HT1080 (cell line): ENCODE results near the gene IGFN1. TPM values are rescaled to one million over a fixed set of nuclear protein-coding genes. Genes with fewer than 3 reads are reported as not detected.
"Not testable (repeated sequence)": the region's sequence is repeated elsewhere in the genome, so short reads cannot be mapped to it uniquely, and the experiment has no call there.

ENCODE experiments used
- DNase-seq: peaks from one replicate; pipeline ENCODE4 v3.0.0-alpha.2; 2015; ENCODE audit warnings: low read depth
- total RNA-seq: library from RNA; depleted of rRNA; stranded (reverse); fragments of >200 nt; shearing (Covaris generic); gene quantifications from 2 replicates; pipeline ENCODE4 v1.2.3, GENCODE V29; 2014

IGFN1 gene
- total RNA-seq, 1 experiment from 2014 or later: 0.14 TPM

DNA sequence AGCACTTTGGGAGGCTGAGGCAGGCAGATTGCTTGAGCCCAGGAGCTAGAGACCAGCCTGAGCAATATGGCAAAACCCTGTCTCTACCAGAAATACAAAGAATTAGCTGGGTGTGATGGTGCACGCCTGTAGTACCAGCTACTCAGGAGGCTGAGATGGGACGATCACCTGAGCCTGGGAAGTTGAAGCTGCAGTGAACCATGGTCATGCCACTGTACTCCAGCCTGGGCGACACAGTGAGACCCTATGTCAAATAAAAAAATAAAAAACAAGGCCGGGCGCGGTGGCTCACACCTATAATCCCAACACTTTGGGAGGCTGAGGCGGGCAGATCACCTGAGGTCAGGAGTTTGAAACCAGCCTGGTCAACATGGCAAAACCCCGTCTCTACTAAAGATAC, 27.6 kb upstream of the IGFN1 start:
- not testable (repeated sequence) for DNase-seq

GRCh38 chr1:201163707-201164106, 26.9 kb upstream of the IGFN1 start:
- no peak for DNase-seq

- DNase-seq: no peak
Measured at GRCh38 chr1:201164645-201165044, 26.0 kb upstream of the IGFN1 start.

- DNase-seq: no peak
Measured at GRCh38 chr1:201167041-201167991, 23.3 kb upstream of the IGFN1 start.

- no peak for DNase-seq
Measured at GRCh38 chr1:201169203-201169602, 21.4 kb upstream of the IGFN1 start.

DNA sequence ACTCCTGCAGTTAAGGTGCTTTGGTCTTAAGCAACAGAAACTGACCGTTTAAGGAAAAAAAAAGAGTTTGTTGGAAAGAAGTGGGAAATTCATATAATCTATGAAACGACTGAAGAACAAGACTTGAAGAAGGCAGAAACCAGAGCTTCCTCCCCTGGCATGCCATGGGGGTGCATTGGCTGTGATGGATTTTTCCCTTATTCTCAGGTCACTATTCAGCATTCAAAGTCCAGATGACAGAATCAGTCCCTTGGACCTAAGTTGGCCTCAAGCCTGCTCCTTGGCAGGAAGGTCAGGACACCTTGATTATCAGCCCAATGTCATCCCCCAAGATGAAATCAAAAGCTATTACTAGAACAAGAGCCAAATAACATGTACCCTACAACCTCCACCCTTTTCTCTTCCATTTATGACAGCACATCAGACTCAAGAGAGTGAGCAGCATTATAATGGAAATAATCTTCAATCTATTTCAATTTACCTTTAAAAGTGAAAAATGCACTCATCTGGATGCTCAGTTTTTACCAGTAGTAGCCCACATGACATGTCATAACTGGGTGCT, 20.6 kb upstream of the IGFN1 start:
- no peak for DNase-seq

- peak; percentile 84 for DNase-seq
Measured at GRCh38 chr1:201170533-201171062, 20.0 kb upstream of the IGFN1 start.

- no peak for DNase-seq
Measured at GRCh38 chr1:201171063-201172036, 19.3 kb upstream of the IGFN1 start.

DNA sequence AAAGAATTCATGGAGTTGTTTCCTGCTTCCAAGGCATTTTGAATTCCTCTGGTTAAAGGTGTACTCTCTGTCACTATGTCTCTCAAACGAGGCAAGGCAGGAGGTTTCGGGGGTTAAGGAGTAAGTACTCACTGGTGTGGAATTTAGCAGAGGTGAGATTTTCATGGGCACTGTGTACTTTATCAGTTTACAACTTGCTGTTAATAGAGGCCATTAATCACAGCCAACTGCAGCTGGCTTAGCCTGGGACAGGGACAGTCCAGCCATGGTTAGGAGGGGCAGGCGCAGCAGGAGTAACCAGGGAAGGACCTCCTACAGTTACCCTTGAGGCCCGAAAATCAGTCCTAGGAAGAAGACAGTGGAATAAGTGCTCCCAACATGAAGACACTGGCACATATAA, 18.3 kb upstream of the IGFN1 start:
- no peak for DNase-seq

DNA sequence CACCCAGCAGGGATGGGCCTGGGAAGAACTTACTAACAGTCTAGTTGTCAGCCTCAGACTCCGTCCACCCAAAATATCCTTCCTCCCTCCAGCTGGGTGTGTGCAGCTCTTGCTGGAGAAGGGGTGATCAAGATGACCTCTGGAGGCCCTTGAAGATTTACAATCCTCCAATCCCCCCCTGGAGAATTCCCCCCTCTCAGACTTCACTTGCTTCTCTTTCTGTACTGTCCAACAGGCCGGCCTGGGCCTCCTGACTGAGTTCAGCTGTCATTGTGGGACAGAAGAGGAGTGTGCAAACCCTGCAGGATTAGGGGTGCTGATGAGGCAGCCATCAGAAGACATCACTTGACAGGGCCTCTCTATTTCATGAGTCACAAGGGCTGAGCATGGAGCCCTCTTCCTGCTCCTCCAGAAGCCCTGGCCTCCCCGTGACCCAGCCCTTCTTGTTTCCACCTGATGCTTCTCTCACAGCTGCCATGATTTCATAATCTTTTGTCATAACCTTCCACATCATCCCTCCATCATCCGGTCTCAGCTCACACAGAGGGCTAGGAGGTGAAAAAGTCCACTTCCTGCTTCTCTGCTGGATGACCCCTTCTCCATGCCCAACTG, 17.5 kb upstream of the IGFN1 start:
- peak; percentile 86 for DNase-seq

- no peak for DNase-seq
Measured at GRCh38 chr1:201173736-201174135, 16.9 kb upstream of the IGFN1 start.

GRCh38 chr1:201175820-201176500, 14.7 kb upstream of the IGFN1 start:
- DNase-seq: no peak

DNA sequence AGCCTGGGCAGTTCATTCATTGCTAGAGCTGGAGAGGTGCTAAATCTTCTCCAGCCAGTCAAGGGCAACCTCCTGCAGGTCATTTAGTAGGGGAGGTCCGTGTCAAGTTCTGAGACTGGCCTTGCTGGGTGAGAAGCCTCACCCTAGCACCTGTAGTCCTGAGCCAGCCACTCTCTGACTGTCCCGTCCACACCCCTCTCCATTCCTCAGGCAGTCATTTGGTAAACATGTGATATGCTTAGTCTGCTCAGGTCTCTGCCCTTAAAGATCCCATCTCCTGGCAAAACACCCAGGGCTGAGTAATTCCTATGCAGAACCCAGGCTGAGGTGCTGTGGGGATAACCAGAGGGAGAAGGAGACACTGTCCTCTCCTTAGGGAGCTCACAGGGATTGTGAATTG, 13.7 kb upstream of the IGFN1 start:
- DNase-seq: no peak

- no peak for DNase-seq
Measured at GRCh38 chr1:201178718-201179117, 11.9 kb upstream of the IGFN1 start.

- DNase-seq: no peak
Measured at GRCh38 chr1:201180141-201180540, 10.5 kb upstream of the IGFN1 start.

- DNase-seq: no peak
Measured at GRCh38 chr1:201180901-201181300, 9.7 kb upstream of the IGFN1 start.

GRCh38 chr1:201181323-201181722, 9.3 kb upstream of the IGFN1 start:
- DNase-seq: no peak

GRCh38 chr1:201181726-201182125, 8.9 kb upstream of the IGFN1 start:
- DNase-seq: no peak

DNA sequence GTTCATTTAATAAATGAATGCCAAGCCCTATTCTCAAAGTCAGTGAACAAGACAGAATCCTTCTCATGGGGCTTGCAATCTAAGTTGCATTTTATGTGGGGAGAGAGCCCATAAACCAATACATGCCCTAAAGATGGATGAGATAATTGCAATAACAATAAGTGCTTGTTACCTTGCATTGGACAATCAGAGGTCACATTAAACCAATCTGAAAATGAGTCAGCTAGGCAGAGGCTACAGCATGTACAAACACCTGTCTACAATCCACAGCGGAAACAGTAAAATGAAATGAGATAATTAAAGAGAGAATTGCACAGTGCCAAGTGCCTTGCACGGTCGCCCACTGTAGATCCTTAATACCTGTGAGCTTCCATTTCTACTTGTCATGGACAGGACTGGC, 7.4 kb upstream of the IGFN1 start:
- DNase-seq: no peak

DNA sequence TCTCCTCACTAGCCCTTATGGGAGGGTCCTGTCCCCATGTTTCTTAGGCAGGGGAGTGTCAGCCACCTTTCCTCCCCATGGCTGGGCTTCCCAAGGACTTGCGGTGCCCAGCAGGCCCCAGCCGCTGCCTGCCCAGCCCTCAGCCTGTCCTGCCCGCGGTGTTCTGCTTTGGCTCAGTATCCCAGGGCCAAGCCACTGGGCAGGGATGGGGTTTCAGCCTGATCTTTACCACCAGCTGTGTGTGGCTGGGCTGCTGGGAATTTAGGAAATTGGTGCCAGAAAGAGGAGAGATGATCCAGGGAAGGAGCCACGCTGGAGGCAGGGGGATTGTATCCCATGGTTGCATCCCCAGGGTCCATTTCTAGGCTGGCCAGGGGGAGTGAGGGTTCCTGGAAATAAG, 6.9 kb upstream of the IGFN1 start:
- no peak for DNase-seq
